Right lobe of liver (tissue), 6 donors: ENCODE data around the gene PDE6H. TPM values are rescaled to one million over a fixed set of nuclear protein-coding genes. Genes with fewer than 3 reads are reported as not detected.

Experiments used
- ATAC-seq, 4 donors: fragments of 200-7000 bp; cut with Tn5 transposase; one replicate each; pipeline ENCODE4 v1.9.1; 2020; ENCODE audit warnings: mild to moderate bottlenecking in 4 of 4, moderate library complexity in 4 of 4
- DNase-seq, 3 donors: peaks; one replicate each; pipeline ENCODE4 v3.0.0-alpha.2; 2020
- H3K27ac ChIP-seq, 3 donors: fragments of 200-600 bp; one replicate each; pipeline ENCODE4 v1.8.0; 2022
- H3K27me3 ChIP-seq, 2 donors: fragments of 200-600 bp; one replicate each; pipeline ENCODE4 v1.8.0; 2022
- H3K36me3 ChIP-seq, 4 donors: fragments of 200-600 bp; sonication (generic) in 1 of 4; one replicate each; pipeline versions ENCODE4 v1.5.1 to v1.8.0; 2017 to 2022; ENCODE audit warnings: control low read depth in 1 of 4
- H3K4me1 ChIP-seq, 4 donors: fragments of 200-600 bp; sonication (generic) in 1 of 4; one replicate each; pipeline versions ENCODE4 v1.5.1 to v1.8.0; 2017 to 2022; ENCODE audit warnings: control low read depth in 1 of 4
- H3K4me3 ChIP-seq, 3 donors: fragments of 200-600 bp; one replicate each; pipeline ENCODE4 v1.8.0; 2022
- H3K9me3 ChIP-seq, 4 donors: fragments of 200-600 bp; sonication (generic) in 1 of 4; one replicate each; pipeline versions ENCODE4 v1.5.1 to v1.8.0; 2017 to 2022; ENCODE audit warnings: control low read depth in 1 of 4
- POLR2A ChIP-seq: fragments of 450-650 bp; IDR thresholded peaks from one replicate; pipeline ENCODE4 v1.6.1; 2017; ENCODE audit warnings: antibody characterized with exemption, mild to moderate bottlenecking
- WGBS: methylation state at CpG from one replicate; pipeline ENCODE4 v1.1.6; 2018; ENCODE audit warnings: low coverage, low lambda C conversion rate; ENCODE audit not compliant: insufficient coverage; ENCODE audit errors: missing lambda C conversion rate; 5-methylcytosine and 5-hydroxymethylcytosine counted together
- intact Hi-C, 2 donors: fragments of 100-400 bp; cut with DNase I; formaldehyde crosslinking; loops; one replicate each; pipeline versions ENCODE4 v1.11.2 to v1.14.1; 2022
- total RNA-seq, 6 experiments: library from RNA; depleted of rRNA in 2 of 6; stranded (reverse); fragments of >200 nt in 2 of 6; fragmentation: NEBNext Ultra II Directional in 3 of 6; extraction: Animal tissue kit (Norgen Biotek cat#: 25700) in 3 of 6; gene quantifications; one replicate each; pipeline versions ENCODE4 v1.1.0 to v1.2.4, GENCODE V29; 2016 to 2023
- TF ChIP-seq, protein P1 (sequence below), 4 donors: fragments of 200-600 bp in 3 of 4; fragments of 450-650 bp in 1 of 4; IDR thresholded peaks; one replicate each; pipeline versions ENCODE4 v1.5.1 to v1.8.0; 2016 to 2022; ENCODE audit warnings: antibody characterized with exemption in 4 of 4, mild to moderate bottlenecking in 2 of 4
- donor health status: DM: no; HTN: yes; CAD: no.
- donor health status: DM: no; HTN: no; CAD: no.
- donor health status: DM: no; HTN: no; CAD: no.
- donor health status: DM: no; HTN: yes; CAD: no.
- donor health status: DM: no; HTN: yes; CAD: no.

PDE6H gene
- total RNA-seq, 6 experiments from 2014 or later = not detected

DNA sequence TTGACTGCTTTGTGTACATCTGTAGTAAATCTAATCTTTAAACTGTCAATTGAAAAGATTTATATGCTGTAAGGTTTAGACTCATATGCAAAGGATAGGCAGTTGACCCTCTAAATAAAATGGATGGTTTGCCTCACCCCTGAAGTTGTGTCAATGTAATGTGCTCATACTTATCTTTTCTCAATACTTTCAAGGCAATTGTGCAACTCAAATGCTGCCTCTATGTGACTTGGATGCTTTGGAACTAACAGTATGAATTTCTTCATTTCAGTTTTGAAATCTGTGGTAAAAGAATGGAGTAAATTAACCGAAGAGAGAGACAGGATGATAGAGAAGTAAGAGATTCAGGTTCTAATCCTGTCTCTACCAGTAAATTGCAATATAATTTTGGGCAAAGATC is 9.7 kb downstream of the PDE6H start:
- Histone ChIP-seq H3K4me1 (no peaks in the 10 kb centered on the region), H3K4me3 (no peak overlapping the region), H3K27ac (no peak overlapping the region), H3K27me3 (no peaks in the 10 kb centered on the region), H3K9me3 (no peaks in the 10 kb centered on the region), H3K36me3 (no peaks in the 10 kb centered on the region)
- intact Hi-C loops = no loop called here
- TF ChIP-seq, protein P1, sequence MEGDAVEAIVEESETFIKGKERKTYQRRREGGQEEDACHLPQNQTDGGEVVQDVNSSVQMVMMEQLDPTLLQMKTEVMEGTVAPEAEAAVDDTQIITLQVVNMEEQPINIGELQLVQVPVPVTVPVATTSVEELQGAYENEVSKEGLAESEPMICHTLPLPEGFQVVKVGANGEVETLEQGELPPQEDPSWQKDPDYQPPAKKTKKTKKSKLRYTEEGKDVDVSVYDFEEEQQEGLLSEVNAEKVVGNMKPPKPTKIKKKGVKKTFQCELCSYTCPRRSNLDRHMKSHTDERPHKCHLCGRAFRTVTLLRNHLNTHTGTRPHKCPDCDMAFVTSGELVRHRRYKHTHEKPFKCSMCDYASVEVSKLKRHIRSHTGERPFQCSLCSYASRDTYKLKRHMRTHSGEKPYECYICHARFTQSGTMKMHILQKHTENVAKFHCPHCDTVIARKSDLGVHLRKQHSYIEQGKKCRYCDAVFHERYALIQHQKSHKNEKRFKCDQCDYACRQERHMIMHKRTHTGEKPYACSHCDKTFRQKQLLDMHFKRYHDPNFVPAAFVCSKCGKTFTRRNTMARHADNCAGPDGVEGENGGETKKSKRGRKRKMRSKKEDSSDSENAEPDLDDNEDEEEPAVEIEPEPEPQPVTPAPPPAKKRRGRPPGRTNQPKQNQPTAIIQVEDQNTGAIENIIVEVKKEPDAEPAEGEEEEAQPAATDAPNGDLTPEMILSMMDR (IDR thresholded peaks at IDR 0.05) = no peak
- no peak for TF ChIP-seq POLR2A
- DNase-seq (no peak), ATAC-seq (no peak)
- 23% methylated on average over 1 of the region's 1 CpG for WGBS

DNA sequence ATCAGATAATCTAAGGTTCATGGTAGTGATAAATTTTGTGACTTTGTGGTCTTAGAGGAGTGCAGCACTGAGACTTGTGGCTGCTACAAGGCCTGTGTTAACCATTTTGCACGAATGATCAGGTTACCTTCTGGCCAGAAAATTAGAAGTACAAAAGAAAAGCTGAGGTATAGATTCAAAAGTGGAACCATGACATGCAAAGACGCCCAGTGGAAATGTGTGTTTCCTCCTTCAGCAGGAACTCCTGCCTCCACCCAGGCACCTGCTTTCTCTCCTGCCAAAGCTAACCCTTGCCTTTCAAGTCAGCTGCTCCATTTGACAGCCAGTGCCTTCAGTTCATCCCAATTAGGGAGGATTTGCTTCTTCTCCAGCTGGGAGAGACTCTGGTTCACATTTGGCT is 10.1 kb downstream of the PDE6H start:
- Histone ChIP-seq H3K4me1 (no peaks in the 10 kb centered on the region), H3K36me3 (no peaks in the 10 kb centered on the region), H3K4me3 (no peak overlapping the region), H3K27me3 (no peaks in the 10 kb centered on the region), H3K9me3 (no peaks in the 10 kb centered on the region), H3K27ac (no peak overlapping the region)
- 29% methylated on average over 2 of the region's 2 CpGs for WGBS
- ATAC-seq (no peak), DNase-seq (no peak)
- no peak for TF ChIP-seq POLR2A
- TF ChIP-seq, protein P1 (IDR thresholded peaks at IDR 0.05) = no peak
- intact Hi-C loops = no loop called here

DNA sequence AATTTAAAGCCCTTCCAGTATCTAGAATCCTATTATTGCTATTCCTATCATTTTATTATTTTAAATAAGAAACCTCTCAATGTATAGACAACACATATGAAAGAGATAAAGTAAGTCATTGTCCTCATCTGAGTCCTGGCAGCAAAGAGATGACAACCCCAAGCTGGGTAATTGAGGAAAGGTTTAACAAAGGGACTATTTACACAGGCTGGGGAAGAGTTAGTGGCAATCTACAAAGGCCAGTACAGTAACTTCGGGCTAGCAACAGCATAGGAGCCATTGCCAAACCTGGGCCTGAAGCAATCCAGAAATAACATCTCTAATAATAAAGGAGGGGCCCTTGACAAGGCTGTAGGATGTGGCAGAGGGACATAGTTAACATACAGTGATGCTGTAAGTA is 11.2 kb downstream of the PDE6H start:
- WGBS = 17% methylated on average over 1 of the region's 1 CpG

DNA sequence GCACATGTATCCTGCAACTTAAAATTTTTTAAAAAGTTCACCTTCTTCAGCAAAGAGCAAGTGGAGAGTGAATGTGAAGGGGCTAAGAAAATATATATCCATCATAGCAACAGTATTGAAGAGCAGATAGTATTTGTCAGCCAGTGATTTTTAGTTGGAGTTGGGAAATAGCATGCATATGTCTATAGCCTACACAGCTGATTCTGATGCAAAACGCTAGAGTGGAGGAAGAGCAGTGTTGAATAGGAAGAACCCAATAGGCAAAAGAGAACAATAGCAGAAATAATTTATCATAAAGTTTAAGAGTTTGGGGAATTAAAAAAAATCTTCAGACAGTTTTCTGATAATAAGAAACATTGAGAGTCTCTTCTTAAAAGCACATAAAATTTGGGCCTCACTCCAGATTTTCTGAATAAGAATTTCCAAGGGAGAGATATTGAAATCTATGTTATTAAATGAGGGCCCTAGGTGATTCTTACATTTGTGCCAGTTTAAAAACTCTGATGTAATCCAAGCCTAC is 12.0 kb downstream of the PDE6H start:
- Histone ChIP-seq H3K36me3 (no peaks in the 10 kb centered on the region), H3K27ac (no peak overlapping the region), H3K27me3 (no peaks in the 10 kb centered on the region), H3K4me3 (no peak overlapping the region), H3K9me3 (no peaks in the 10 kb centered on the region), H3K4me1 (no peaks in the 10 kb centered on the region)
- DNase-seq = no peak
- intact Hi-C loops = no loop called here
- WGBS = 56% methylated on average over 1 of the region's 1 CpG
- ATAC-seq = no peak
- TF ChIP-seq POLR2A = no peak
- TF ChIP-seq, protein P1 (IDR thresholded peaks at IDR 0.05) = no peak

More for the DNA sequence above, 11.2 kb downstream of the PDE6H start:
- Histone ChIP-seq H3K36me3 (no peaks in the 10 kb centered on the region), H3K9me3 (no peaks in the 10 kb centered on the region), H3K27me3 (no peaks in the 10 kb centered on the region), H3K4me3 (no peak overlapping the region), H3K4me1 (no peaks in the 10 kb centered on the region), H3K27ac (no peak overlapping the region)
- no peak for TF ChIP-seq POLR2A
- TF ChIP-seq, protein P1 (IDR thresholded peaks at IDR 0.05) = no peak
- ATAC-seq = no peak
- no peak for DNase-seq
- intact Hi-C loops = no loop called here

GRCh38 chr12:14986449-14986848 is 13.6 kb downstream of the PDE6H start:
- no peak for ATAC-seq
- Histone ChIP-seq H3K27ac (no peak overlapping the region), H3K36me3 (no peaks in the 10 kb centered on the region), H3K27me3 (no peaks in the 10 kb centered on the region), H3K9me3 (no peaks in the 10 kb centered on the region), H3K4me3 (no peak overlapping the region), H3K4me1 (no peaks in the 10 kb centered on the region)
- intact Hi-C loops = no loop called here
- 53% methylated on average over 4 of the region's 4 CpGs for WGBS
- no peak for DNase-seq
- TF ChIP-seq, protein P1 (IDR thresholded peaks at IDR 0.05) = no peak
- no peak for TF ChIP-seq POLR2A
